Endothelial cell of umbilical vein (primary cell): ENCODE results near the gene MN1.

Experiments
- EZH2 ChIP-seq: IDR thresholded peaks from 2 replicates; pipeline ENCODE4 v1.6.1; 2012; ENCODE audit warnings: borderline replicate concordance, low read depth, mild to moderate bottlenecking, moderate library complexity, low read length, inconsistent platforms; ENCODE audit not compliant: severe bottlenecking
- POLR2A ChIP-seq: IDR thresholded peaks from 2 replicates; pipeline ENCODE4 v1.6.1; 2012; ENCODE audit warnings: low read depth, mild to moderate bottlenecking, control low read depth, low read length
- TF ChIP-seq, protein P1 (sequence below): IDR thresholded peaks from 2 replicates; pipeline ENCODE4 v1.6.1; 2011; ENCODE audit not compliant: insufficient read depth, insufficient read length
- TF ChIP-seq, protein P2 (sequence below), 2 donors: IDR thresholded peaks; 1 replicate in 1 of 2; 2 replicates in 1 of 2; pipeline ENCODE4 v1.5.1; 2011; ENCODE audit warnings: low read length in 2 of 2, mild to moderate bottlenecking in 2 of 2, moderate library complexity in 2 of 2, control low read depth in 1 of 2, inconsistent platforms in 1 of 2, low read depth in 1 of 2; ENCODE audit not compliant: insufficient read depth in 1 of 2; ENCODE audit errors: extremely low read depth in 1 of 2

DNA sequence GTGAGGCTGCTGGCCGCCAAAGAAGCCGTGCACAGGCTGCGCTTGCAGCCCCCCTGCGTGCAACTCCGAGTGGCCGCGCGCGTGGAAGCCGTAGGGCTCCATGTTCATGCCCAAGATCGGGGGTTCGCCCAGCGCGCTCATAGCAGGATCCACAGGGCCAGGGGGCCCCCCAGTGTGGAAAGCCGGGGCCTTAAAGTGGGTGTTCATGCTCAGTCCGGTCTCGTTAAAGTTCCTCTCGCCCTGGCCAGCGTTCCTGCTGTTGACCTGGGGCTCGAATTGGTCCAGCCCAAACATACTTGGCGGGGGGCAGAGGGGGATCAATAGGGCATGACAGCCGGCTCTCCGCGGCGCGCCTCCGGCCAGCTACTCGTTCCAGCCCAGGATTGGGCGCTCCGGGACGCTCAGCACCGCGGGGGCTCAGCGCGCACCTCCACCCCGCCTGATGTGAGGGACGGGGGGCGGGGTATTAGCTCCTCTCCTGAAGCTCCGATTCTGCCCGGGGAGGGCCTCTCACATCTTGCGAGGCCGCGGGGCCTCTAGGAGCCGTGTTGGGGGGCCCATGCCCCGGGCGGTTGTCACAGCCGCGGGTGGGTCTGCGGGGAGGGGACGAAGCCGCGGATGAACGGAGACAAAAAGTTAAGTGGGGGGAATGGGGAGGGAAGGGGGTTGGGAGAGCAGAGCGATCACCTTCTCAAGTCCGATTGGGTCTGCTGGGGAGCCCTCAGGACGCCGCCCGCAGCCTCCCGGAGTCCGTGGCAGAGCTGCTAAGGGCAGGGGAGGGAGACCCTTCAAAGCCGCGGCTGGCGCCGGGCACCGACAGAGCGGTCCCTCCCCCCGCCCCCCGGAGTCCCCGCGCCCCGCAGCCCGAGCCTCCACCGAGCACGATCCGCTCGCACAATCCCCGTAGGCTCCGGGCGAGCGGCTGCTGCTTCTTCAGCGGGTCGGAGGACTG, 1.0 kb downstream of the MN1 start:
- TF ChIP-seq, protein P1, sequence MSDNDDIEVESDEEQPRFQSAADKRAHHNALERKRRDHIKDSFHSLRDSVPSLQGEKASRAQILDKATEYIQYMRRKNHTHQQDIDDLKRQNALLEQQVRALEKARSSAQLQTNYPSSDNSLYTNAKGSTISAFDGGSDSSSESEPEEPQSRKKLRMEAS = no peak
- TF ChIP-seq, protein P2, sequence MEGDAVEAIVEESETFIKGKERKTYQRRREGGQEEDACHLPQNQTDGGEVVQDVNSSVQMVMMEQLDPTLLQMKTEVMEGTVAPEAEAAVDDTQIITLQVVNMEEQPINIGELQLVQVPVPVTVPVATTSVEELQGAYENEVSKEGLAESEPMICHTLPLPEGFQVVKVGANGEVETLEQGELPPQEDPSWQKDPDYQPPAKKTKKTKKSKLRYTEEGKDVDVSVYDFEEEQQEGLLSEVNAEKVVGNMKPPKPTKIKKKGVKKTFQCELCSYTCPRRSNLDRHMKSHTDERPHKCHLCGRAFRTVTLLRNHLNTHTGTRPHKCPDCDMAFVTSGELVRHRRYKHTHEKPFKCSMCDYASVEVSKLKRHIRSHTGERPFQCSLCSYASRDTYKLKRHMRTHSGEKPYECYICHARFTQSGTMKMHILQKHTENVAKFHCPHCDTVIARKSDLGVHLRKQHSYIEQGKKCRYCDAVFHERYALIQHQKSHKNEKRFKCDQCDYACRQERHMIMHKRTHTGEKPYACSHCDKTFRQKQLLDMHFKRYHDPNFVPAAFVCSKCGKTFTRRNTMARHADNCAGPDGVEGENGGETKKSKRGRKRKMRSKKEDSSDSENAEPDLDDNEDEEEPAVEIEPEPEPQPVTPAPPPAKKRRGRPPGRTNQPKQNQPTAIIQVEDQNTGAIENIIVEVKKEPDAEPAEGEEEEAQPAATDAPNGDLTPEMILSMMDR (IDR thresholded peaks at IDR 0.05; ENCODE audit: extremely low read depth in 1 of 2, insufficient read depth in 1 of 2, low read depth in 1 of 2, low read length in 2 of 2) = no peak
- TF ChIP-seq EZH2 (peak; percentile 79), POLR2A (no peak)
